Osteoblast (primary cell): Measurements from ENCODE around the gene ALG11. TPM values are rescaled to one million over a fixed set of nuclear protein-coding genes. Genes with fewer than 3 reads are reported as not detected.
"Not testable (repeated sequence)": the region's sequence is repeated elsewhere in the genome, so short reads cannot be mapped to it uniquely, and the experiment has no call there.

Source experiments
- DNase-seq: peaks from one replicate; pipeline ENCODE4 v3.0.0; 2011; ENCODE audit warnings: low spot score, mixed read lengths; ENCODE audit not compliant: insufficient read length; ENCODE audit errors: missing footprints
- H2AFZ ChIP-seq: 2 replicates; pipeline ENCODE4 v1.6.0; 2011; ENCODE audit warnings: mild to moderate bottlenecking, low read length
- H3K27ac ChIP-seq: 2 replicates; pipeline ENCODE4 v1.5.1; 2011; ENCODE audit warnings: mild to moderate bottlenecking, low read depth, low read length, moderate library complexity
- H3K27me3 ChIP-seq: 2 replicates; pipeline ENCODE4 v1.6.0; 2012; ENCODE audit warnings: mild to moderate bottlenecking, control low read depth, inconsistent platforms, low read length, moderate library complexity; ENCODE audit not compliant: insufficient read depth
- H3K36me3 ChIP-seq: 2 replicates; pipeline ENCODE4 v1.5.1; 2011; ENCODE audit warnings: mild to moderate bottlenecking, low read length, control low read depth, moderate library complexity; ENCODE audit not compliant: insufficient read depth
- H3K4me1 ChIP-seq: 2 replicates; pipeline ENCODE4 v1.5.1; 2011; ENCODE audit warnings: mild to moderate bottlenecking, low read length, control low read depth, moderate library complexity; ENCODE audit not compliant: insufficient read depth
- H3K4me2 ChIP-seq: 2 replicates; pipeline ENCODE4 v1.6.0; 2011; ENCODE audit warnings: mild to moderate bottlenecking, low read length; ENCODE audit not compliant: insufficient read depth
- H3K4me3 ChIP-seq: fragments of 200-600 bp; sonication (generic); 3 replicates; pipeline ENCODE4 v1.5.1; 2012; ENCODE audit warnings: mild to moderate bottlenecking, low read length, inconsistent platforms; ENCODE audit not compliant: insufficient read depth
- H3K79me2 ChIP-seq: 2 replicates; pipeline ENCODE4 v1.6.0; 2012; ENCODE audit warnings: mild to moderate bottlenecking, low read length, control low read depth, inconsistent platforms; ENCODE audit not compliant: insufficient read depth
- H3K9me3 ChIP-seq: 2 replicates; pipeline ENCODE4 v1.5.1; 2011; ENCODE audit warnings: low read depth, low read length, control low read depth
- H4K20me1 ChIP-seq: 2 replicates; pipeline ENCODE4 v1.6.0; 2012; ENCODE audit warnings: mild to moderate bottlenecking, low read length, control low read depth; ENCODE audit not compliant: insufficient read depth
- CTCF ChIP-seq: IDR thresholded peaks from 2 replicates; pipeline ENCODE4 v1.5.1; 2011; ENCODE audit warnings: mild to moderate bottlenecking, low read depth, low read length, moderate library complexity; ENCODE audit errors: extremely low read depth
- total RNA-seq: library from RNA; depleted of rRNA; stranded (reverse); fragments of >200 nt; gene quantifications from 2 replicates; pipeline ENCODE4 v1.2.3, GENCODE V29; 2012

ALG11 gene
- total RNA-seq, 1 donor = 23.9 TPM

GRCh38 chr13:52051400-52051799 lies 39.2 kb downstream of the ALG11 start:
- Histone ChIP-seq H3K4me1 (no peaks in the 10 kb centered on the region), H2AFZ (no peak overlapping the region), H3K79me2 (no peaks in the 10 kb centered on the region), H3K9me3 (no peaks in the 10 kb centered on the region), H3K4me2 (no peak overlapping the region), H3K4me3 (no peak overlapping the region), H3K27ac (no peak overlapping the region), H3K27me3 (no peaks in the 10 kb centered on the region), H3K36me3 (no peaks in the 10 kb centered on the region), H4K20me1 (no peaks in the 10 kb centered on the region)
- DNase-seq = no peak
- TF ChIP-seq CTCF = no peak

GRCh38 chr13:52053460-52053859 lies 41.3 kb downstream of the ALG11 start:
- Histone ChIP-seq H3K4me1 (no peaks in the 10 kb centered on the region), H4K20me1 (no peaks in the 10 kb centered on the region), H3K4me3 (no peak overlapping the region), H2AFZ (no peak overlapping the region), H3K27ac (no peak overlapping the region), H3K79me2 (no peaks in the 10 kb centered on the region), H3K36me3 (no peaks in the 10 kb centered on the region), H3K27me3 (no peaks in the 10 kb centered on the region), H3K9me3 (no peaks in the 10 kb centered on the region), H3K4me2 (no peak overlapping the region)
- no peak for DNase-seq
- TF ChIP-seq CTCF = no peak

GRCh38 chr13:52061064-52061463 lies 48.9 kb downstream of the ALG11 start:
- not testable (repeated sequence) for H2AFZ ChIP-seq, H3K27ac ChIP-seq

GRCh38 chr13:52061587-52061986 lies 49.4 kb downstream of the ALG11 start:
- DNase-seq = peak; percentile 73
- H3K4me2 ChIP-seq = peak overlapping the region; percentile 40
- H3K4me1 ChIP-seq = peaks cover 3% of the 10 kb centered on the region
- no peaks in the 10 kb centered on the region for H4K20me1 ChIP-seq
- H3K79me2 ChIP-seq = no peaks in the 10 kb centered on the region
- TF ChIP-seq CTCF = no peak
- no peaks in the 10 kb centered on the region for H3K9me3 ChIP-seq
- H3K27ac ChIP-seq = no peak overlapping the region
- H3K27me3 ChIP-seq = no peaks in the 10 kb centered on the region
- no peak overlapping the region for H3K4me3 ChIP-seq
- H3K36me3 ChIP-seq = no peaks in the 10 kb centered on the region
- peak overlapping the region; percentile 20 for H2AFZ ChIP-seq

More at GRCh38 chr13:52061064-52061463, 48.9 kb downstream of the ALG11 start:
- H3K9me3 ChIP-seq, H3K36me3 ChIP-seq, DNase-seq, H3K4me3 ChIP-seq, H3K27me3 ChIP-seq, H3K4me1 ChIP-seq, H3K79me2 ChIP-seq, H4K20me1 ChIP-seq: not testable (repeated sequence)
- peak overlapping the region; percentile 40 for H3K4me2 ChIP-seq
